Activated CD4-positive, alpha-beta T cell treated with anti-CD3 and anti-CD28 coated beads, Interleukin-2, amount 50 U/mL, for 24 hours (primary cell): ENCODE results near the gene GPR158.
"Not testable (repeated sequence)": the region's sequence is repeated elsewhere in the genome, so short reads cannot be mapped to it uniquely, and the experiment has no call there.

Source experiments
- DNase-seq, 2 donors: peaks; one replicate each; pipeline ENCODE4 v3.0.0-alpha.2; 2020; ENCODE audit warnings: low read depth in 1 of 2, low spot score in 1 of 2

GPR158 gene

GRCh38 chr10:25296324-25296723 lies 121.5 kb downstream of the GPR158 start:
- no peak for DNase-seq

DNA sequence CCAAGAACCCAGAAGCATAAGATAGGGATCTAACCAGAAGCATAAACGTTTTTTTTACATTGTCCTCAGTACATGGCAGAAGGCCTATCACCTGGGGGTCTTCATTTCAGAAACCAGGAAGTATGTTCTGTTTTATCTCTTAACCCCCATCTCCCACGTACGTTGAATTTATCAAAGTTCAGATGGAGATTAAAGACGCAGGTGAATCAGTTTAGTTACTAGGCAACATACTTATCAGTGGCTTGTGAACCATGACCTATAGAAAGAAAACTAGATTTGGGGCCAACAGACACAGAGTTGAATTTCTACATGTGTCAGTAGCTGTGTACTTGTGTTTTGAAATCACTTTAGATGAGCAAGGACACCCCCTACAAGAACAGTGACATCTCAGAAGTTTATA lies 122.7 kb downstream of the GPR158 start:
- no peak for DNase-seq

DNA sequence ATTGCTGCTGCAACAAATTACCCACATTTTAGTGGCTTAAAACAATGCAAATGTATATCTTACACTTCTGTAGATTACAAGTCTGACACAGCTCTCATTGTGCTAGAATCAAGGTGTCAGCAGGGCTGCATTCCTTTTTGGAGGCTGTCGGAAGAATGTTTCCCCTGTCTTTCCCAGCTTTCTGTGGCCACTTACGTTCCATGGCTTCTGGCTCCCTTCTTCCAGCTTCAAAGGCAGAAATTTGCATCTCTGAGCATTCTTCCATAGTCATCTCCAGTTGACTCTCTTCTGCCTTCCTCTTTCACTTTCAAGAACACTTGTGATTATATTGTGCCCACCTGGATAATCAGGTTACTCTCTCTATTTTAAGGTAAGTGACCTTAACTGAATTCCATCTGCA lies 125.3 kb downstream of the GPR158 start:
- DNase-seq = no peak

DNA sequence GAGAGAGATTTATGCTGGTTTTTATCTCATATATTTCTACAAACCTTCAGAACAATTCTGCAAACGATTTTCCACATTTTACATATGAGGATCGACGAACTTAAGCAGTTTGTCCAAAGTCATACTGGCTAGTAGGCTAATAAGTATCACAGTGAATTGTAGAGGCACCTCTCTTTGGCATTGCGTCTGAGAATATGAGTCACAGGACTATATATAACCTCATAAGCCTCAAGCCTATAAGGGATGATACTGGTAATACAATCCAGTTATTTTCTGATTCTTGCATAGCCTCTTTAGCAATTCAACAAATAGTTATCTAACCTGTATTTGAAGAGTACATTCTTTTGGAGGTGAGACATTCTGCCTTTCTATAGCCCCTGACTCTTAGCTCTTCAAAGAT lies 129.8 kb downstream of the GPR158 start:
- DNase-seq = no peak

DNA sequence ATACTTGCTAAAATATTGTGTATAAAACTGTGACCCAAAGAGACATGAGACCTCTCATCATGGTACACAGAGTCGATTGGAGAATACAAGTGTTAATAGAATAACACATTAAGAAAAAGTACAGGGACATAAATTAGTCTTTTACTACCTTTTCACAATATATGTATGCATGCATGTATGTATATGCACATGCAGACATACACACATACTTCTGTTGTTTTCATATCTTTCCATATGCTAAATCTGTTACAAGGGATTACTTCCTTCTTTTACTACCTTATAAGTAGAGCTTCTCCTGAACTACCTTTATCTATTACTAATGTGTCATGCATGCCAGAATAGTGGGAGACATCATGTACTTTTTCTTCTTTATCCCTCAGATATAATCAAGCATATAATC lies 131.6 kb downstream of the GPR158 start:
- DNase-seq = no peak

- no peak for DNase-seq
These were observed 133.5 kb downstream of the GPR158 start for GRCh38 chr10:25308278-25308677.

DNA sequence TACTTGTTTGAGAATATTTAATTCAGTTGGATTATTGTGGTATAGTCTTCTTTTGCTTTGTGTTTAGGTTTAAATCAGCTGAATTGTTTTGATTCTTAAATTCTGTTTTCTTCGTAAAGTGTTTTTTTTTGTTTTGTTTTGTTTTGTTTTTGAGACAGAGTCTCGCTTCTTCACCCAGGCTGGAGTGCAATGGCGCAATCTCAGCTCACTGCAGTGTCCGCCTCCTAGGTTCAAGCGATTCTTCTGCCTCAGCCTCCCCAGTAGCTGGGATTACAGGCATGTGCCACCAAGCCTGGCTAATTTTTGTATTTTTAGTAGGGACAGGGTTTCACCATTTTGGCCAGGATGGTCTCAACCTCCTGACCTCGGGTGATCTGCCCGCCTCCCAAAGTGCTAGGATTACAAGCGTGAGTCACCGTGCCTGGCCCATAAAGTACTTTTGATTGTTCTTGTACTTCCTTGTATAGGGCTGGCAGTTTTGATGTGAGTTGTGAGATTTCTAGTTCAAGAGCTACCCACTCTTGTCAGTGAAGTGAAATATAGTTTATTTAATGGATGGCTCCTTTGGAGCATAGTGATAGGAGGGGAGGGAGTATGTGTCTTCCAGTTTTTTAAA lies 142.9 kb downstream of the GPR158 start:
- not testable (repeated sequence) for DNase-seq

DNA sequence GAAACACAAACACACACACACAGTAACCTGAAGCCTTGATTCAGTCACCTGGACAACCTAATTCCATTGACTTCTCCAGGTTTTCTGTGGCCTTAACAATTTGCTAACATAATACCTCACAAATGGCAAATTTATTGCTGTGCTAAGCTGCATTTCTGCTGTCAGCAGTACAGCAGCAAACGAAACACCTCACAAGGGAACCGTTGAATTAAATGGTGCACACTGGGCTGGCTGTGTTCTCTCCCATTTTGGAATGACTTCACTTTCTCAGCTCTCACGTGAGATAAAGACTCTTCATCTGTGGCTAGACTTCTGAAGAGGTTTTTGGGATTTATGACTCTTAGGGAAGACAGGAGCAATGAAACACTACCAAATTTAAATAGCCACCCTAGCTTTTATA lies 152.5 kb downstream of the GPR158 start:
- DNase-seq = no peak

DNA sequence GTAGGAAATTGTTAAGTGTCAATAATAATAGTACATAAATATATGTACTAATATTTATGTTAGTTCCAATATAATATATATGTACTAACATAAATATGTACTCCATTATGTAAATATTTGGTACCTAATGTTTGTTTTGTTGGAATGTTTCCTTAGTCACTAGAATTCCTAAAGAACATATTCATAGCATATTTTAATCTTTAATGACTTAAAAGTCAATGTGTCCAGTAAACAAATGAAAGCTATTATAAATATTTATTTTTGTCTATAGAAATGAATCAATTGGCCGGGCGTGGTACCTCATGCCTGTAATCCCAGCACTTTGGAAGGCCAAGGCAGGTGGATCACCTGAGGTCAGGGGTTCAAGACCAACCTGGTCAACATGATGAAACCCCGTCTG lies 153.6 kb downstream of the GPR158 start:
- DNase-seq = no peak

- DNase-seq = not testable (repeated sequence)
These were observed 154.8 kb downstream of the GPR158 start for GRCh38 chr10:25329587-25329986.

DNA sequence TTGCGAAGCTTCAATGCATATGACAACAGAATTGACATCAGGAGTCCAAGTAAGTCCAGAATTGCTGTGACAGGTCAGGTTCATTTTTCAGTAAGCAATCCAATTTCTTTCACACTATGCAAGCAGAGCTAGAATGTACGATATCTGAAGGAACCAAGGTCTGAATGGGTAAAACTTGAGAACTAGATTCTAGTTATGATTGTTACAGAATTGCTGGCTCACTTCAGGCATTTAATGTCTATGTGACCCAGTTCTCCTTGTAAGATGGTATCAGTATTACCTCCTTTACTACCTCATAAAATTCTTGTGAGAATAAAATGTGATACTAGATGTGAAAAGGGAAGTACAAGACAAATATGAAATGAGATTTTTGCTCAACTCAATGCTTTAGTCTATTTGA lies 159.6 kb downstream of the GPR158 start:
- DNase-seq = no peak

GRCh38 chr10:25336330-25336729 lies 161.5 kb downstream of the GPR158 start:
- no peak for DNase-seq

- no peak for DNase-seq
These were observed 163.5 kb downstream of the GPR158 start for GRCh38 chr10:25338271-25338670.

DNA sequence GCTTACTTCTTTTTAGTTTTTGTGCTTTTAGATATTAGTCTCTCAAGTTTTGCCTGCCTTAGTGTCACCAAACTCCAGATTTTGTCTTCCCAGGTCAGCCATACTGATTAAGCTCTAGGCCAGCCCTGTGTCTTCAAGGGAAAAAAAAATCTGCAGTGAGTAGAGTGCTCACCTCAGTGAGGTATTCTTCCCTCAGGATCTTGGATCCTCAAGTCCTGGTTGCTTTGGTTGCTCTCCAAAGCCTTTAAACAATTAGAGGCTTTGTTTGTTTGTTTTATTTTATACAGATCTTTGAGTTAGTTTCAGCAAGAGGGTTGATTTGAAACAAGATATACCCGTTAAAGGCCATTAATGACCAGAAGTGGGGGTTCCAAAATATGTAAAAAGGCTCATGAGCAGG lies 165.2 kb downstream of the GPR158 start:
- DNase-seq = no peak

- DNase-seq = no peak
These were observed 174.7 kb downstream of the GPR158 start for GRCh38 chr10:25349520-25349919.

- no peak for DNase-seq
These were observed 181.8 kb downstream of the GPR158 start for GRCh38 chr10:25356609-25357008.

DNA sequence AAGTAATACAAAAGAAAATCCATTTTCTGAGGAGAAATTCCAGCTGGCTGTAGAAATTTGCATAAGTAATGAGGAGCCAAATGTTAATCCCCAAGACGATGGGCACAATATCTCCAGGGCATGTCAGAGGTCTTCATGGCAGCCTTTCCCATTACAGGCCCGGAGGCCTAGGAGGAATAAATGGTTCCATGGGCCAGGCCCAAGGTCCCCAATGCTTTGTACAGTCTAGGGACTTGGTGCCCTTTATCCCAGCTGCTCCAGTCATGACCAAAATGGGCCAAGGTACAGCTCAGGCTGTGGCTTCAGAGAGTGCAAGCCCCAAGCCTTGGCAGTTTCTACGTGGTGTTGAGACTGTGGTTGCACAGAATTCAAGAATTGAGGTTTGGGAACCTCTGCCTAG lies 182.5 kb downstream of the GPR158 start:
- no peak for DNase-seq

DNA sequence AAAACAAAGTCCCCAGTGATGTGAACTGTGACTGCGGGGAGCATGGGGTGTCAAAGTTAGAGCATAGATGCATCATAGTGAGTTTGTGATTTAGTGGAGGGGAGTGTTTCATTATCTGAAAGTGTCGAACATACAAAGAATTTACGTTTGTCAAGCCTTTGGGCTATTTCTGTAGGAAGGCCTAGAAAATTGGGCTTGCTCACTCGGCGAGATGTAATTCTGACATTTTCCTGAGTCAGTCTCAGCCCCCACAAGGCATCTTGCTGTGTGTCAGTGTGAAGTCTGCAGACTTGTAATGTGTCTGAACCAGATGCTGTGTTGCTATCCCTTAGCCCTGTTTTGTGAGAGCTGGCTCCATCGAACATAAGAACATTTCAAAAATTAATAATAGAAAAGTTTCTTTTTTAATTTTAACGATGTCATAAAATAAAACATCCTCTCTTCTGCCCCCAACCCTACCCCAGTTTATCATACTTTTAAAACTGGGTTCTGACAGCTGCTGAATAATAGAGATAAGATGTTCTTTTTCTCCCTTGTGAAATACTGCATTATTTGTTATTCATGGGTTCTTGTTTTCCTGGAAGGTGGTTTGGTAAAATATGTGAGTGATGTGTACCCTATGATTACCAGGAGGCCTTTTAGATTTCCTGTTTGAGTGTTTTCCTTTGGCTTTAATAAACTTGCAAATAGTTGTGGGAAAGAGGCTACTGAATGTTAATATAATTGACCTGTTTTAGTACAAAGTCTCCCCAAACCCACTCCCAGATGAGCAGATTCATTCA lies 207.4 kb downstream of the GPR158 start:
- no peak for DNase-seq

- DNase-seq = not testable (repeated sequence)
These were observed 208.1 kb downstream of the GPR158 start for GRCh38 chr10:25382901-25383300.

GRCh38 chr10:25383686-25384085 lies 208.9 kb downstream of the GPR158 start:
- DNase-seq = no peak

- no peak for DNase-seq
These were observed 209.8 kb downstream of the GPR158 start for GRCh38 chr10:25384618-25385017.

DNA sequence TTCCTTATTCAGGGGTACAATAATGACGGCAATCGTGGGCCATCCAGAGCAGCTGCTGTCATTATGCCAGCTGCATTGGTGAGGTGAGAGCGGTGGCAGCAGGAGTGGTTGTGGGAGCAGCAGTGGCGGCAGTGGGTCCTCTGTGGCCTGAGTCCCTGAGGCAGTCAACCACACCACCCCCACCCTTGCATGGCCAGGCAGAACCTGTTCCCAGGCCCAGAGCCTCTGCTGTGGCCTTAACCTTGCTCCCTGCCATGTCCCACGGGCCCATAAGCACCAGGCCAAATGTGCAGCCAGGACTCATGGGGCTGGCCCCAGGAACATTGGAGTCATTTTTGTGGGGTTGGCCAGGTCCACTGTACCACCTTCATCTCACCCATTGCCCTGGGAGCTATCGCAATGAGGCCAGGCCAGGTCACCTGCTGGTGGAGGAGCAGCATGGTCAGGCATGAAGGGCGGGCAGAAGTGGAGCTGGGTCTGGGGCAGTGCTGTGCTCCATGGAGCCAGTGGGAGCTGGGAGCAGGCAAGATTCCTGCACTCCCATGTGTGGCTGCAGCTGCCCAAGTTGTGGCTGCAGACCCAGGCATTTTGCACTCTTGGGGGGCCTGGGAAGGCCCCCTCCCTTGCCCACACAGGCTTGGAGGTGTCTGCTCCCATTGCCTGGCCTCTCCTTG lies 213.5 kb downstream of the GPR158 start:
- DNase-seq = no peak
